ENCODE data around the gene PARD3.

- TF ChIP-seq POLR2AphosphoS5 (IDR thresholded peaks at IDR 0.05), result no peak
- no peak for TF ChIP-seq CTCF (IDR thresholded peaks at IDR 0.05)
Measured at GRCh38 chr10:34219753-34220548, 595.1 kb downstream of the PARD3 start.
